HG03521 (cell line): ENCODE results near the gene PSTPIP1.
"Not testable (repeated sequence)": the region's sequence is repeated elsewhere in the genome, so short reads cannot be mapped to it uniquely, and the experiment has no call there.

Experiments
- ATAC-seq: cut with Tn5 transposase; IDR thresholded peaks from one replicate; pipeline ENCODE4 v1.9.1; 2021; ENCODE audit warnings: mild to moderate bottlenecking, moderate library complexity; ENCODE audit not compliant: unreplicated experiment

The PSTPIP1 gene

GRCh38 chr15:76994971-76995945 lies at the start of gene PSTPIP1:
Gene PSTPIP1 (plus strand): TSS chr15:76995126. CDS start chr15:76995574, 448 bp downstream.
- ATAC-seq, result peak; percentile 38

- ATAC-seq, result no peak
These were observed 49.3 kb upstream of the PSTPIP1 start for GRCh38 chr15:76945494-76946093.

GRCh38 chr15:76947454-76947853 lies 47.5 kb upstream of the PSTPIP1 start:
- ATAC-seq, result no peak

GRCh38 chr15:76951220-76951619 lies 43.7 kb upstream of the PSTPIP1 start:
- no peak for ATAC-seq

GRCh38 chr15:76953913-76954312 lies 41.0 kb upstream of the PSTPIP1 start:
- no peak for ATAC-seq

- no peak for ATAC-seq
These were observed 40.2 kb upstream of the PSTPIP1 start for GRCh38 chr15:76954744-76955143.

GRCh38 chr15:76961268-76962011 lies 33.5 kb upstream of the PSTPIP1 start:
- no peak for ATAC-seq

GRCh38 chr15:76962337-76963013 lies 32.5 kb upstream of the PSTPIP1 start:
- ATAC-seq, result no peak

GRCh38 chr15:76963596-76963995 lies 31.3 kb upstream of the PSTPIP1 start:
- ATAC-seq, result no peak

- no peak for ATAC-seq
These were observed 30.8 kb upstream of the PSTPIP1 start for GRCh38 chr15:76964157-76964556.

- not testable (repeated sequence) for ATAC-seq
These were observed 28.9 kb upstream of the PSTPIP1 start for GRCh38 chr15:76966051-76966450.

- ATAC-seq, result no peak
These were observed 27.9 kb upstream of the PSTPIP1 start for GRCh38 chr15:76967067-76967466.

- ATAC-seq, result no peak
These were observed 26.6 kb upstream of the PSTPIP1 start for GRCh38 chr15:76968306-76968705.

- ATAC-seq, result no peak
These were observed 22.3 kb upstream of the PSTPIP1 start for GRCh38 chr15:76972389-76973361.

GRCh38 chr15:76973362-76973743 lies 21.6 kb upstream of the PSTPIP1 start:
- ATAC-seq, result no peak

- no peak for ATAC-seq
These were observed 21.0 kb upstream of the PSTPIP1 start for GRCh38 chr15:76973906-76974305.

- ATAC-seq, result no peak
These were observed 20.4 kb upstream of the PSTPIP1 start for GRCh38 chr15:76974456-76975036.

GRCh38 chr15:76976141-76976540 lies 18.8 kb upstream of the PSTPIP1 start:
- no peak for ATAC-seq

GRCh38 chr15:76976572-76977270 lies 18.2 kb upstream of the PSTPIP1 start:
- ATAC-seq, result no peak
